ENCODE measurements around the gene SYNC.

Gene SYNC

GRCh38 chr1:32702599-32703478 is at the start of gene SYNC:
SYNC (minus strand) TSS chr1:32702770; CDS start chr1:32702660, 110 bp downstream.
- no peak for DNase-seq (ENCODE audit: low read depth, low spot score)

GRCh38 chr1:32749771-32750170 is 47.2 kb upstream of the SYNC start:
- no peak for DNase-seq (ENCODE audit: low read depth, low spot score)

- DNase-seq (ENCODE audit: low read depth, low spot score), result no peak
Measured at GRCh38 chr1:32749332-32749731, 46.8 kb upstream of the SYNC start.

GRCh38 chr1:32748926-32749325 is 46.4 kb upstream of the SYNC start:
- no peak for DNase-seq (ENCODE audit: low read depth, low spot score)

- no peak for DNase-seq (ENCODE audit: low read depth, low spot score)
Measured at GRCh38 chr1:32748348-32748747, 45.8 kb upstream of the SYNC start.

GRCh38 chr1:32746130-32746529 is 43.6 kb upstream of the SYNC start:
- DNase-seq (ENCODE audit: low read depth, low spot score), result no peak

GRCh38 chr1:32744071-32744425 is 41.5 kb upstream of the SYNC start:
- no peak for DNase-seq (ENCODE audit: low read depth, low spot score)

- DNase-seq (ENCODE audit: low read depth, low spot score), result no peak
Measured at GRCh38 chr1:32743380-32744070, 41.0 kb upstream of the SYNC start.

- DNase-seq (ENCODE audit: low read depth, low spot score), result no peak
Measured at GRCh38 chr1:32742956-32743355, 40.4 kb upstream of the SYNC start.

- DNase-seq (ENCODE audit: low read depth, low spot score), result no peak
Measured at GRCh38 chr1:32742199-32742947, 39.8 kb upstream of the SYNC start.

- no peak for DNase-seq (ENCODE audit: low read depth, low spot score)
Measured at GRCh38 chr1:32741413-32742198, 39.0 kb upstream of the SYNC start.

GRCh38 chr1:32741059-32741412 is 38.5 kb upstream of the SYNC start:
- DNase-seq (ENCODE audit: low read depth, low spot score), result no peak

GRCh38 chr1:32736812-32737791 is 34.5 kb upstream of the SYNC start:
- DNase-seq (ENCODE audit: low read depth, low spot score), result no peak

GRCh38 chr1:32733582-32734321 is 31.2 kb upstream of the SYNC start:
- no peak for DNase-seq (ENCODE audit: low read depth, low spot score)

GRCh38 chr1:32729254-32730046 is 26.9 kb upstream of the SYNC start:
- no peak for DNase-seq (ENCODE audit: low read depth, low spot score)

- no peak for DNase-seq (ENCODE audit: low read depth, low spot score)
Measured at GRCh38 chr1:32728413-32729077, 26.0 kb upstream of the SYNC start.

- DNase-seq (ENCODE audit: low read depth, low spot score), result no peak
Measured at GRCh38 chr1:32727876-32728275, 25.3 kb upstream of the SYNC start.

- no peak for DNase-seq (ENCODE audit: low read depth, low spot score)
Measured at GRCh38 chr1:32725615-32725982, 23.0 kb upstream of the SYNC start.

Data from activated CD4-positive, CD25-positive, alpha-beta regulatory T cell treated with anti-CD3 and anti-CD28 coated beads, Interleukin-2, amount 50 U/mL, for 16 hours (primary cell).